Activated naive CD4-positive, alpha-beta T cell treated with anti-CD3 and anti-CD28 coated beads, Interleukin-2, amount 50 U/mL, for 72 hours (primary cell): ENCODE results near the gene UBR2. TPM values are rescaled to one million over a fixed set of nuclear protein-coding genes. Genes with fewer than 3 reads are reported as not detected.
"Not testable (repeated sequence)": the region's sequence is repeated elsewhere in the genome, so short reads cannot be mapped to it uniquely, and the experiment has no call there.

Experiments
- ATAC-seq, 2 donors: fragments of 150-1000 bp; cut with Tn5 transposase; 2 replicates each; pipeline ENCODE4 v1.10.0; 2021; ENCODE audit warnings: mild to moderate bottlenecking in 2 of 2, moderate library complexity in 2 of 2
- DNase-seq, 2 donors: peaks; one replicate each; pipeline ENCODE4 v3.0.0; 2021 to 2022; ENCODE audit warnings: low spot score in 2 of 2
- H3K27ac Mint-ChIP-seq, 2 donors: one replicate each; pipeline ENCODE4 v1.8.0; 2022; ENCODE audit warnings: mild to moderate bottlenecking in 2 of 2, mixed read lengths in 2 of 2
- H3K36me3 Mint-ChIP-seq, 2 donors: one replicate each; pipeline ENCODE4 v1.8.0; 2022; ENCODE audit warnings: mixed read lengths in 2 of 2
- H3K9me3 Mint-ChIP-seq, 2 donors: one replicate each; pipeline ENCODE4 v1.8.0; 2022; ENCODE audit warnings: mixed read lengths in 2 of 2
- total RNA-seq, 2 donors: library from RNA; stranded (reverse); gene quantifications; one replicate each; pipeline ENCODE4 v1.2.3, GENCODE V29; 2022

Gene UBR2
- total RNA-seq, 2 donors from 2014 or later, result 28.4 to 39.8 TPM

- DNase-seq (no peak), ATAC-seq (peak in 1 of 2 donors; percentile 85)
- H3K9me3 Mint-ChIP-seq, result no peaks in the 10 kb centered on the region
- peak overlapping the region in 1 of 2 donors; percentile 62 for H3K27ac Mint-ChIP-seq
- peaks cover 0 to 12% of the 10 kb centered on the region in 2 donors for H3K36me3 Mint-ChIP-seq
Measured at GRCh38 chr6:42637681-42638080, 73.9 kb downstream of the UBR2 start.

GRCh38 chr6:42642794-42643193 lies 79.0 kb downstream of the UBR2 start:
- no peak overlapping the region for H3K27ac Mint-ChIP-seq

GRCh38 chr6:42644211-42644610 lies 80.4 kb downstream of the UBR2 start:
- ATAC-seq (no peak), DNase-seq (no peak)
- Mint-ChIP-seq H3K27ac (no peak overlapping the region), H3K36me3 (no peaks in the 10 kb centered on the region), H3K9me3 (no peaks in the 10 kb centered on the region)

More at GRCh38 chr6:42642794-42643193, 79.0 kb downstream of the UBR2 start:
- DNase-seq (no peak), ATAC-seq (no peak)
- peaks cover 0 to 9% of the 10 kb centered on the region in 2 donors for H3K36me3 Mint-ChIP-seq
- H3K9me3 Mint-ChIP-seq, result no peaks in the 10 kb centered on the region

GRCh38 chr6:42652024-42652746 lies 88.4 kb downstream of the UBR2 start:
- no peak for DNase-seq
- H3K9me3 Mint-ChIP-seq, result no peaks in the 10 kb centered on the region
- H3K27ac Mint-ChIP-seq, result peak overlapping the region in 1 of 2 donors; percentile 36
- H3K36me3 Mint-ChIP-seq, result no peaks in the 10 kb centered on the region
- ATAC-seq, result no peak

GRCh38 chr6:42653851-42654250 lies 90.0 kb downstream of the UBR2 start:
- peak overlapping the region; percentile 6 to 17 for H3K27ac Mint-ChIP-seq
- no peak for ATAC-seq
- no peaks in the 10 kb centered on the region for H3K36me3 Mint-ChIP-seq
- DNase-seq, result no peak
- H3K9me3 Mint-ChIP-seq, result no peaks in the 10 kb centered on the region

GRCh38 chr6:42659806-42660205 lies 96.0 kb downstream of the UBR2 start:
- Mint-ChIP-seq H3K36me3 (peaks cover 0 to 5% of the 10 kb centered on the region in 2 donors), H3K27ac (no peak overlapping the region), H3K9me3 (no peaks in the 10 kb centered on the region)
- no peak for ATAC-seq
- no peak for DNase-seq

- Mint-ChIP-seq H3K27ac (no peak overlapping the region), H3K36me3 (peaks cover 0 to 5% of the 10 kb centered on the region in 2 donors), H3K9me3 (no peaks in the 10 kb centered on the region)
- DNase-seq (peak; percentile 61 to 85), ATAC-seq (peak; percentile 71 to 72)
Measured at GRCh38 chr6:42661540-42662153, 97.8 kb downstream of the UBR2 start.

- no peak for DNase-seq
- Mint-ChIP-seq H3K9me3 (no peaks in the 10 kb centered on the region), H3K27ac (no peak overlapping the region), H3K36me3 (peaks cover 0 to 5% of the 10 kb centered on the region in 2 donors)
- ATAC-seq, result no peak
Measured at GRCh38 chr6:42664718-42665117, 100.9 kb downstream of the UBR2 start.

GRCh38 chr6:42674368-42674767 lies 110.5 kb downstream of the UBR2 start:
- not testable (repeated sequence) for ATAC-seq, H3K9me3 Mint-ChIP-seq, DNase-seq, H3K27ac Mint-ChIP-seq
- H3K36me3 Mint-ChIP-seq, result peaks cover 0 to 18% of the 10 kb centered on the region in 2 donors

GRCh38 chr6:42674780-42675179 lies 111.0 kb downstream of the UBR2 start:
- ATAC-seq (no peak), DNase-seq (no peak)
- H3K9me3 Mint-ChIP-seq, result no peaks in the 10 kb centered on the region
- no peak overlapping the region for H3K27ac Mint-ChIP-seq
- peaks cover 0 to 19% of the 10 kb centered on the region in 2 donors for H3K36me3 Mint-ChIP-seq

GRCh38 chr6:42679358-42679757 lies 115.5 kb downstream of the UBR2 start:
- Mint-ChIP-seq H3K27ac (no peak overlapping the region), H3K9me3 (no peaks in the 10 kb centered on the region), H3K36me3 (peaks cover 2 to 11% of the 10 kb centered on the region in 2 donors)
- ATAC-seq (no peak), DNase-seq (no peak)

GRCh38 chr6:42688281-42688680 lies 124.5 kb downstream of the UBR2 start:
- DNase-seq (no peak), ATAC-seq (no peak)
- Mint-ChIP-seq H3K36me3 (peaks cover 11 to 22% of the 10 kb centered on the region in 2 donors), H3K9me3 (no peaks in the 10 kb centered on the region), H3K27ac (peak overlapping the region in 1 of 2 donors; percentile 51)

- Mint-ChIP-seq H3K27ac (peak overlapping the region; percentile 18 to 58), H3K9me3 (no peaks in the 10 kb centered on the region), H3K36me3 (peaks cover 11 to 27% of the 10 kb centered on the region in 2 donors)
- DNase-seq, result no peak
- no peak for ATAC-seq
Measured at GRCh38 chr6:42689371-42689770, 125.5 kb downstream of the UBR2 start.

- no peak for DNase-seq
- ATAC-seq, result no peak
- H3K27ac Mint-ChIP-seq, result peak overlapping the region; percentile 58 to 61
- peaks cover 11 to 18% of the 10 kb centered on the region in 2 donors for H3K36me3 Mint-ChIP-seq
- H3K9me3 Mint-ChIP-seq, result no peaks in the 10 kb centered on the region
Measured at GRCh38 chr6:42690151-42690702, 126.4 kb downstream of the UBR2 start.

GRCh38 chr6:42690872-42691271 lies 127.0 kb downstream of the UBR2 start:
- H3K27ac Mint-ChIP-seq, result peak overlapping the region; percentile 58 to 61
- peaks cover 11 to 18% of the 10 kb centered on the region in 2 donors for H3K36me3 Mint-ChIP-seq
- ATAC-seq (no peak), DNase-seq (no peak)
- no peaks in the 10 kb centered on the region for H3K9me3 Mint-ChIP-seq

- Mint-ChIP-seq H3K9me3 (no peaks in the 10 kb centered on the region), H3K27ac (peak overlapping the region in 1 of 2 donors; percentile 47), H3K36me3 (peaks cover 11 to 14% of the 10 kb centered on the region in 2 donors)
- peak; percentile 37 to 52 for ATAC-seq
- DNase-seq, result no peak
Measured at GRCh38 chr6:42692137-42692911, 128.5 kb downstream of the UBR2 start.
